GM18858 (cell line): ENCODE measurements around the gene LAMA2.

Source experiments
- ATAC-seq: cut with Tn5 transposase; IDR thresholded peaks from one replicate; pipeline ENCODE4 v1.9.1; 2021; ENCODE audit not compliant: unreplicated experiment

The LAMA2 gene

GRCh38 chr6:128882991-128883611 is at the start of gene LAMA2:
LAMA2 (plus strand) TSS chr6:128883138; CDS start chr6:128883246, 108 bp downstream.
- no peak for ATAC-seq

- ATAC-seq: no peak
Observed at GRCh38 chr6:128836761-128837160, 46.2 kb upstream of the LAMA2 start.

GRCh38 chr6:128841518-128841917 is 41.4 kb upstream of the LAMA2 start:
- ATAC-seq: no peak

- no peak for ATAC-seq
Observed at GRCh38 chr6:128844598-128844997, 38.3 kb upstream of the LAMA2 start.

GRCh38 chr6:128847431-128848210 is 35.3 kb upstream of the LAMA2 start:
- ATAC-seq: no peak

- no peak for ATAC-seq
Observed at GRCh38 chr6:128848212-128848935, 34.6 kb upstream of the LAMA2 start.

GRCh38 chr6:128855581-128856085 is 27.3 kb upstream of the LAMA2 start:
- ATAC-seq: no peak

GRCh38 chr6:128857806-128858205 is 25.1 kb upstream of the LAMA2 start:
- ATAC-seq: no peak

GRCh38 chr6:128860782-128861181 is 22.2 kb upstream of the LAMA2 start:
- ATAC-seq: no peak

- ATAC-seq: no peak
Observed at GRCh38 chr6:128863983-128864382, 19.0 kb upstream of the LAMA2 start.

- no peak for ATAC-seq
Observed at GRCh38 chr6:128870746-128871145, 12.2 kb upstream of the LAMA2 start.

- no peak for ATAC-seq
Observed at GRCh38 chr6:128874863-128875262, 8.1 kb upstream of the LAMA2 start.

GRCh38 chr6:128882560-128882959 is 378 bp upstream of the LAMA2 start:
- ATAC-seq: no peak

- no peak for ATAC-seq
Observed at GRCh38 chr6:128883906-128884305, 968 bp downstream of the LAMA2 start.

- no peak for ATAC-seq
Observed at GRCh38 chr6:128885381-128885780, 2.4 kb downstream of the LAMA2 start.

- no peak for ATAC-seq
Observed at GRCh38 chr6:128886706-128887105, 3.8 kb downstream of the LAMA2 start.

GRCh38 chr6:128888444-128889175 is 5.7 kb downstream of the LAMA2 start:
- no peak for ATAC-seq

- ATAC-seq: no peak
Observed at GRCh38 chr6:128889870-128890269, 6.9 kb downstream of the LAMA2 start.

- no peak for ATAC-seq
Observed at GRCh38 chr6:128892079-128892478, 9.1 kb downstream of the LAMA2 start.

GRCh38 chr6:128899341-128900050 is 16.6 kb downstream of the LAMA2 start:
- no peak for ATAC-seq
